ENCODE data around the gene SLC4A4. TPM values are rescaled to one million over a fixed set of nuclear protein-coding genes. Genes with fewer than 3 reads are reported as not detected.

The SLC4A4 gene
- total RNA-seq, 5 donors from 2014 or later (not counting 1 experiment from before 2014, with no cell fraction given) = 0.76 to 3.2 (median 1.5) TPM

DNA sequence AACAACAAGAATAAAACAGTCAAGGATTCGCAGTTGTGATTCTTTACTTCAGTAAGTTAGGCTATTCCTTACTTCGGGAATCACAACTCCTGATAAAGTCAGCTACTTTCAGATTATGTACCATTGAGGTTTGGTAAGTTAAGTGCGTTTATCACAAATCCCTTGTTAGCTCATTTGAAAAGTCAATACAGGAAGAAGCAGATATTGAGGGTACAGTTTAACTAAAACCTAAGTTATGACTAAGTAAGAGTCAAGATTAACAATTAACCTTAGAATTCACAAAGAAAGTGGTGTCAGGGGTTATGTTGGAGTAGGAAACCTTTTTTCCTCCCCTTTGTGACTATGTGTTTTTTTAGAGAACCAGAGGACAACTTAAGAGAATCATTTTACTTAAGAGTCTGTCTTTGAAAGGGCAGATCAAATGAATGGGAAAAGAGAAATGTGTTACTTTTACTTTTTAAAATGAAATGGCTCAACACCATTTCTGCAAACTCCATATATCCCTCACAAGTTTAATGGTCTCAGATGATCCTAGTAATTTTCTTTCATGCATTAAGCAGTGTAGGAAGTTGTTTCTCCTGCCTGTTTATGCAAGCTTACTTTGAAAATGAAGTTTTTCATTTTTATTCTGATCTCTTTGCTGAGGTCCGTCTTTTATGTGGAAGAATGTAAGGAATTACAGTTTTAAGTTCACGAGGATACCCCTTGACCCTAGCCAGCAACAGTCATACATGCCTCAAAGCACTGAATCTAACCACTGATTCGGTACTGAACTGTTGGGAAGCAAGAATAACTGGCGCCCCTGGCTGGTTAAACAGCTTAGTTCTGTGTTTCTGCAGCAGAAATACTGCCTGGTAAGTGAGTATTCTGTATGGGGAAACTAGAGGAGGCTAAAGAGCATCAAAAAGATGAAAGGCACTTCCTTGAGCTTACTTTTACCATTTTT is 211.7 kb downstream of the SLC4A4 start:
- Mint-ChIP-seq H3K36me3 (no peaks in the 10 kb centered on the region), H3K27ac (no peak overlapping the region), H3K4me1 (no peaks in the 10 kb centered on the region), H3K4me3 (no peak overlapping the region), H3K27me3 (peaks cover 0 to 2% of the 10 kb centered on the region in 2 donors), H3K9me3 (no peaks in the 10 kb centered on the region)
- 50% methylated on average over 1 of the region's 7 CpGs for WGBS (ENCODE audit: insufficient coverage)
- no peaks in the 10 kb centered on the region for H3K9me3 ChIP-seq
- no peak for ATAC-seq (replicated peaks in 1 of 4)
- H3K4me1 ChIP-seq (ENCODE audit: control insufficient read depth in 1 of 2, extremely low read depth in 1 of 2, insufficient read depth in 2 of 2, low read length in 2 of 2) = no peaks in the 10 kb centered on the region
- no peak for DNase-seq
- no peak overlapping the region for H3K27ac ChIP-seq (ENCODE audit: low read length)
- no peak overlapping the region for H3K4me3 ChIP-seq (ENCODE audit: control insufficient read depth in 1 of 2, extremely low read depth in 1 of 2, low read length in 1 of 2)
- no peaks in the 10 kb centered on the region for H3K36me3 ChIP-seq (ENCODE audit: control insufficient read depth in 2 of 2, extremely low read depth in 1 of 2, insufficient read depth in 1 of 2, low read length in 1 of 2)
- ChIA-PET POLR2A (no interaction called here), CTCF (no interaction called here)
- no peaks in the 10 kb centered on the region for H3K27me3 ChIP-seq (replicated peaks in 1 of 2; ENCODE audit: control insufficient read depth in 2 of 2, extremely low read depth in 1 of 2, insufficient read depth in 2 of 2, low read length in 1 of 2)

GRCh38 chr4:71553605-71554004 is 214.8 kb downstream of the SLC4A4 start:
- ChIA-PET POLR2A (no interaction called here), CTCF (interaction anchor here (0.6 kb wide), 3 partner anchors 61 to 816 kb away, joined by 3 to 4 read pairs (median 3); no protein-coding TSS in a partner anchor)
- H3K36me3 Mint-ChIP-seq = no peaks in the 10 kb centered on the region
- peaks cover 0 to 3% of the 10 kb centered on the region in 2 donors for H3K27me3 Mint-ChIP-seq
- no peak overlapping the region for H3K4me3 Mint-ChIP-seq
- Histone ChIP-seq H3K27ac (ENCODE audit: low read length) (no peak overlapping the region), H3K4me1 (ENCODE audit: control insufficient read depth in 1 of 2, extremely low read depth in 1 of 2, insufficient read depth in 2 of 2, low read length in 2 of 2) (peaks cover 0 to 5% of the 10 kb centered on the region in 2 experiments), H3K36me3 (ENCODE audit: control insufficient read depth in 2 of 2, extremely low read depth in 1 of 2, insufficient read depth in 1 of 2, low read length in 1 of 2) (no peaks in the 10 kb centered on the region), H3K4me3 (ENCODE audit: control insufficient read depth in 1 of 2, extremely low read depth in 1 of 2, low read length in 1 of 2) (no peak overlapping the region), H3K27me3 (replicated peaks in 1 of 2; ENCODE audit: control insufficient read depth in 2 of 2, extremely low read depth in 1 of 2, insufficient read depth in 2 of 2, low read length in 1 of 2) (no peaks in the 10 kb centered on the region), H3K9me3 (no peaks in the 10 kb centered on the region)
- peak in 1 of 35 experiments; percentile 8 for DNase-seq
- WGBS (ENCODE audit: insufficient coverage) = no CpG with 5 or more reads among the region's 1 CpG
- H3K4me1 Mint-ChIP-seq = no peaks in the 10 kb centered on the region
- H3K9me3 Mint-ChIP-seq = no peaks in the 10 kb centered on the region
- no peak for ATAC-seq (replicated peaks in 1 of 4)
- no peak overlapping the region for H3K27ac Mint-ChIP-seq

GRCh38 chr4:71554025-71554424 is 215.2 kb downstream of the SLC4A4 start:
- no peaks in the 10 kb centered on the region for H3K27me3 ChIP-seq (replicated peaks in 1 of 2; ENCODE audit: control insufficient read depth in 2 of 2, extremely low read depth in 1 of 2, insufficient read depth in 2 of 2, low read length in 1 of 2)
- no peaks in the 10 kb centered on the region for H3K4me1 Mint-ChIP-seq
- DNase-seq (no peak), ATAC-seq (replicated peaks in 1 of 4) (no peak)
- H3K9me3 ChIP-seq = no peaks in the 10 kb centered on the region
- ChIA-PET CTCF (interaction anchor here (0.6 to 0.7 kb wide), 3 partner anchors 60 to 543 kb away, joined by 3 read pairs; no protein-coding TSS in a partner anchor), POLR2A (no interaction called here)
- H3K36me3 Mint-ChIP-seq = no peaks in the 10 kb centered on the region
- no peak overlapping the region for H3K4me3 ChIP-seq (ENCODE audit: control insufficient read depth in 1 of 2, extremely low read depth in 1 of 2, low read length in 1 of 2)
- H3K27ac ChIP-seq (ENCODE audit: low read length) = no peak overlapping the region
- no peak overlapping the region for H3K4me3 Mint-ChIP-seq
- no peak overlapping the region for H3K27ac Mint-ChIP-seq
- peaks cover 0 to 3% of the 10 kb centered on the region in 2 donors for H3K27me3 Mint-ChIP-seq
- no peaks in the 10 kb centered on the region for H3K9me3 Mint-ChIP-seq
- H3K4me1 ChIP-seq (ENCODE audit: control insufficient read depth in 1 of 2, extremely low read depth in 1 of 2, insufficient read depth in 2 of 2, low read length in 2 of 2) = peaks cover 0 to 5% of the 10 kb centered on the region in 2 experiments
- H3K36me3 ChIP-seq (ENCODE audit: control insufficient read depth in 2 of 2, extremely low read depth in 1 of 2, insufficient read depth in 1 of 2, low read length in 1 of 2) = no peaks in the 10 kb centered on the region
- no CpG with 5 or more reads among the region's 2 CpGs for WGBS (ENCODE audit: insufficient coverage)

DNA sequence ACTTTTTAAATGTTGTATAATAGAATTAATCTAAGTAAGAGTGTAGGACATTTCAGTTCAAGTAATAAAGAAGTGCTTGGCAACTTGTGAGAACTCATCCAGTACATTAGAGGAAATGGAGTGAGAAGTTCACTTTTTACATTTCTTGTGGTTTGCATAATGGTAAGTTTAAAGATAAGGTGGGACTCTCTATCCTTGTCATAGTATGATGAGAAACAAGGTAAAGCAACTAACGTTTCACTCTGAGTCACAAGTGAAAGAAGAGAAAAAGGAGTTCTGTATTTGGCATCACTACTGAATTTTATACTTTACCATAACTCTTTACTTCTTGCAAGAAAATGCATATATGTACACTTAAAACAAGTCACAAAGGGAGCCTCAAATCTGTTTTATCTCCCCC is 219.4 kb downstream of the SLC4A4 start:
- POLR2A ChIA-PET = no interaction called here
- Mint-ChIP-seq H3K27me3 (peaks cover 0 to 3% of the 10 kb centered on the region in 2 donors), H3K4me1 (no peaks in the 10 kb centered on the region), H3K27ac (no peak overlapping the region), H3K36me3 (no peaks in the 10 kb centered on the region), H3K4me3 (no peak overlapping the region), H3K9me3 (no peaks in the 10 kb centered on the region)
- ATAC-seq (replicated peaks in 1 of 4) (no peak), DNase-seq (no peak)
- Histone ChIP-seq H3K4me1 (ENCODE audit: control insufficient read depth in 1 of 2, extremely low read depth in 1 of 2, insufficient read depth in 2 of 2, low read length in 2 of 2) (peaks cover 0 to 5% of the 10 kb centered on the region in 2 experiments), H3K36me3 (ENCODE audit: control insufficient read depth in 2 of 2, extremely low read depth in 1 of 2, insufficient read depth in 1 of 2, low read length in 1 of 2) (no peaks in the 10 kb centered on the region), H3K27me3 (replicated peaks in 1 of 2; ENCODE audit: control insufficient read depth in 2 of 2, extremely low read depth in 1 of 2, insufficient read depth in 2 of 2, low read length in 1 of 2) (no peaks in the 10 kb centered on the region), H3K27ac (ENCODE audit: low read length) (no peak overlapping the region), H3K9me3 (no peaks in the 10 kb centered on the region), H3K4me3 (ENCODE audit: control insufficient read depth in 1 of 2, extremely low read depth in 1 of 2, low read length in 1 of 2) (no peak overlapping the region)
- CTCF ChIA-PET = no interaction called here
- no CpG with 5 or more reads among the region's 1 CpG for WGBS (ENCODE audit: insufficient coverage)

DNA sequence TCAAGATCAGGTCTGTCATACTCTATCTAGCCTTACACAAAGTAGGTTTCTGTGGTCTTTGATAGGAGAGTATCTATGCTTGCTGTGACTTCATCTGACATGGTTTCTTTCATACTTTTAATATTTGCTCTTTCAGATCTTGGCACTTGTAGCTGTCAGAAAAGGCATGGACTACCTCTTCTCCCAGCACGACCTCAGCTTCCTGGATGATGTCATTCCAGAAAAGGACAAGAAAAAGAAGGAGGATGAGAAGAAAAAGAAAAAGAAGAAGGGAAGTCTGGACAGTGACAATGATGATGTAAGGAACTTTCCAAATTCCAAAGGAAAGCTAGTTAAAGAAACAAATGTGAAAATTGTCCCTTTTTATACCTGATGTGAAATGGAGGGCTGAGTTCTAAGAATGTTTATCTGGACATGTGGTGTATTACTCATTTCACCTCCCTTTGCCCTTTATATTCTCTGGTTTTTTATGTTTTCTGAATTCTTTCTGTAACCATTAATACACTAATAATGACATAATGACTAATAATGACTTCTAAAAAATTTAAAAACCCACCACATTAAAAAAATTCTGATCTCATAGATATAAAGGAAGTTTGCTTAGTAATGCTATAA is 221.2 kb downstream of the SLC4A4 start:
- no peaks in the 10 kb centered on the region for H3K4me1 Mint-ChIP-seq
- Histone ChIP-seq H3K27me3 (replicated peaks in 1 of 2; ENCODE audit: control insufficient read depth in 2 of 2, extremely low read depth in 1 of 2, insufficient read depth in 2 of 2, low read length in 1 of 2) (no peaks in the 10 kb centered on the region), H3K4me1 (ENCODE audit: control insufficient read depth in 1 of 2, extremely low read depth in 1 of 2, insufficient read depth in 2 of 2, low read length in 2 of 2) (peaks cover 0 to 5% of the 10 kb centered on the region in 2 experiments), H3K27ac (ENCODE audit: low read length) (no peak overlapping the region), H3K9me3 (no peaks in the 10 kb centered on the region), H3K36me3 (ENCODE audit: control insufficient read depth in 2 of 2, extremely low read depth in 1 of 2, insufficient read depth in 1 of 2, low read length in 1 of 2) (no peaks in the 10 kb centered on the region), H3K4me3 (ENCODE audit: control insufficient read depth in 1 of 2, extremely low read depth in 1 of 2, low read length in 1 of 2) (no peak overlapping the region)
- ChIA-PET CTCF (no interaction called here), POLR2A (no interaction called here)
- no peak overlapping the region for H3K27ac Mint-ChIP-seq
- H3K36me3 Mint-ChIP-seq = no peaks in the 10 kb centered on the region
- peaks cover 0 to 3% of the 10 kb centered on the region in 2 donors for H3K27me3 Mint-ChIP-seq
- H3K4me3 Mint-ChIP-seq = no peak overlapping the region
- H3K9me3 Mint-ChIP-seq = no peaks in the 10 kb centered on the region
- no peak for DNase-seq
- ATAC-seq (replicated peaks in 1 of 4) = no peak
- no CpG with 5 or more reads among the region's 1 CpG for WGBS (ENCODE audit: insufficient coverage)

GRCh38 chr4:71564775-71565174 is 226.0 kb downstream of the SLC4A4 start:
- ChIA-PET CTCF (no interaction called here), POLR2A (no interaction called here)
- no peak for ATAC-seq (replicated peaks in 1 of 4)
- 80% methylated on average over 1 of the region's 2 CpGs for WGBS (ENCODE audit: insufficient coverage)
- DNase-seq = no peak
- H3K36me3 ChIP-seq (ENCODE audit: control insufficient read depth in 2 of 2, extremely low read depth in 1 of 2, insufficient read depth in 1 of 2, low read length in 1 of 2) = no peaks in the 10 kb centered on the region
- H3K27me3 ChIP-seq (replicated peaks in 1 of 2; ENCODE audit: control insufficient read depth in 2 of 2, extremely low read depth in 1 of 2, insufficient read depth in 2 of 2, low read length in 1 of 2) = no peaks in the 10 kb centered on the region
- H3K9me3 ChIP-seq = no peaks in the 10 kb centered on the region
- Mint-ChIP-seq H3K9me3 (no peaks in the 10 kb centered on the region), H3K4me3 (no peak overlapping the region), H3K27me3 (no peaks in the 10 kb centered on the region), H3K27ac (no peak overlapping the region), H3K36me3 (no peaks in the 10 kb centered on the region), H3K4me1 (no peaks in the 10 kb centered on the region)
- no peaks in the 10 kb centered on the region for H3K4me1 ChIP-seq (ENCODE audit: control insufficient read depth in 1 of 2, extremely low read depth in 1 of 2, insufficient read depth in 2 of 2, low read length in 2 of 2)
- H3K27ac ChIP-seq (ENCODE audit: low read length) = no peak overlapping the region
- no peak overlapping the region for H3K4me3 ChIP-seq (ENCODE audit: control insufficient read depth in 1 of 2, extremely low read depth in 1 of 2, low read length in 1 of 2)

Measured in T-cell (primary cell).